ENCODE data around the gene ALG1. TPM values are rescaled to one million over a fixed set of nuclear protein-coding genes. Genes with fewer than 3 reads are reported as not detected.
A peak's percentile ranks its signal among the peaks of the same experiment; 100 is the strongest.

Gene ALG1
- total and polyA plus RNA-seq, 2 of the 13 experiments (the other 11 are each of a cell fraction or from before 2014, with no cell fraction given), result 43.3 to 75.6 TPM

GRCh38 chr16:5033256-5034166, 38.1 kb upstream of the ALG1 start, which contains the start of gene NAGPA (continued):
- TF ChIP-seq ARID4A (CRISPR knock-in tag; IDR thresholded peaks at IDR 0.05; ENCODE audit: borderline replicate concordance) (peak; percentile 100), POGK (CRISPR knock-in tag; conservative IDR thresholded peaks at IDR 0.05) (peak; percentile 93), NR0B2 (CRISPR knock-in tag; IDR thresholded peaks at IDR 0.05) (peak; percentile 74), ZNF788 (CRISPR knock-in tag; IDR thresholded peaks at IDR 0.05; ENCODE audit: borderline replicate concordance) (peak; percentile 99), HNRNPLL (IDR thresholded peaks at IDR 0.05; ENCODE audit: low read depth, low read length, poor library complexity, severe bottlenecking) (peak; percentile 91), PHF21A (CRISPR knock-in tag; IDR thresholded peaks at IDR 0.05) (peak; percentile 82; the same call in 1 of the 2 replicates), GATA4 (IDR thresholded peaks at IDR 0.05; ENCODE audit: borderline replicate concordance, low read depth) (no peak), ZBTB7A (CRISPR knock-in tag; IDR thresholded peaks at IDR 0.05) (peak; percentile 45), HIC2 (CRISPR knock-in tag; IDR thresholded peaks at IDR 0.05; ENCODE audit: low read depth) (peak; percentile 70), ZKSCAN1 (IDR thresholded peaks at IDR 0.05; ENCODE audit: low read length) (peak; percentile 71), EED (CRISPR knock-in tag; IDR thresholded peaks at IDR 0.05) (peak; percentile 83), ZNF780A (CRISPR knock-in tag; IDR thresholded peaks at IDR 0.05) (peak; percentile 94)
